ENCODE data around the gene ECSIT. TPM values are rescaled to one million over a fixed set of nuclear protein-coding genes. Genes with fewer than 3 reads are reported as not detected.
"Not testable (repeated sequence)": the region's sequence is repeated elsewhere in the genome, so short reads cannot be mapped to it uniquely, and the experiment has no call there.

Gene ECSIT
- total RNA-seq (10 to 100 TPM; 32.1 to 54.8 (median 36.9) TPM), polyA plus RNA-seq (10 to 100 TPM; 60.3 to 87.3 TPM)

GRCh38 chr19:11528551-11529341, at the start of gene ECSIT:
Gene ECSIT (minus strand): TSS chr19:11529134. CDS start chr19:11519170, 9,964 bp downstream.
- H3K4me1 ChIP-seq = peaks cover 8 to 11% (median 10%) of the 10 kb centered on the region in 3 donors
- ATAC-seq = peak; percentile 98 to 99 (median 98)

GRCh38 chr19:11577451-11578257, 48.7 kb upstream of the ECSIT start, which contains the start of gene ACP5:
Gene ACP5 (minus strand): TSS chr19:11577645. CDS start chr19:11577317, 328 bp downstream.
- 79 to 87% methylated on average over 18 of the region's 18 CpGs for WGBS, 2 donors
- Histone ChIP-seq H3K4me3 (peak within 1 kb of the TSS; percentile 8 to 40 (median 28)), H3K9me3 (no peaks in the 10 kb centered on the region), H3K27ac (peak within 1 kb of the TSS in 1 of 4 donors; percentile 65), H3K4me1 (peaks cover 0 to 7% (median 0%) of the 10 kb centered on the region in 3 donors), H3K36me3 (no peaks in the 10 kb centered on the region), H3K27me3 (no peaks in the 10 kb centered on the region)
- intact Hi-C loops (cut with DNase I) = loop anchor here in 1 of 3 donors (10.0 kb wide), 1 partner anchor 83 kb away; no protein-coding TSS in a partner anchor
- ATAC-seq = peak in 2 of 4 donors; percentile 11 to 12
- no peak for TF ChIP-seq CTCF (IDR thresholded peaks at IDR 0.05)
- FAIRE-seq = no peak
- DNase-seq = no peak

More at GRCh38 chr19:11528551-11529341, at the start of gene ECSIT:
- Histone ChIP-seq H3K27me3 (no peaks in the 10 kb centered on the region), H3K36me3 (no peaks in the 10 kb centered on the region), H3K9me3 (no peaks in the 10 kb centered on the region), H3K27ac (peak within 1 kb of the TSS; percentile 83 to 89 (median 85)), H3K4me3 (peak within 1 kb of the TSS; percentile 66 to 82 (median 76))
- peak in 1 of 4 donors; percentile 12 for TF ChIP-seq CTCF (IDR thresholded peaks at IDR 0.05)
- peak; percentile 94 for FAIRE-seq
- intact Hi-C loops (cut with DNase I) = no loop called here
- DNase-seq = peak; percentile 91 to 99 (median 98)
- WGBS, 2 donors = 0% methylated on average over 35 to 47 of the region's 47 CpGs

GRCh38 chr19:11576227-11576626, 47.3 kb upstream of the ECSIT start:
- H3K4me3 ChIP-seq = no peak overlapping the region
- no peak for TF ChIP-seq CTCF (IDR thresholded peaks at IDR 0.05)
- DNase-seq (no peak), FAIRE-seq (no peak), ATAC-seq (no peak)
- no peaks in the 10 kb centered on the region for H3K9me3 ChIP-seq
- no peaks in the 10 kb centered on the region for H3K4me1 ChIP-seq
- no peaks in the 10 kb centered on the region for H3K27me3 ChIP-seq
- H3K36me3 ChIP-seq = no peaks in the 10 kb centered on the region
- H3K27ac ChIP-seq = no peak overlapping the region
- WGBS, 2 donors = 89 to 92% methylated on average over 15 of the region's 15 CpGs
- intact Hi-C loops (cut with DNase I) = loop anchor here in 1 of 3 donors (10.0 kb wide), 1 partner anchor 81 kb away; no protein-coding TSS in a partner anchor

- Histone ChIP-seq H3K4me3 (no peak overlapping the region), H3K27ac (no peak overlapping the region), H3K4me1 (no peaks in the 10 kb centered on the region), H3K27me3 (no peaks in the 10 kb centered on the region), H3K36me3 (no peaks in the 10 kb centered on the region), H3K9me3 (no peaks in the 10 kb centered on the region)
- TF ChIP-seq CTCF (IDR thresholded peaks at IDR 0.05) = no peak
- DNase-seq (no peak), ATAC-seq (no peak), FAIRE-seq (no peak)
- WGBS, 2 donors = 91% methylated on average over 8 to 9 of the region's 9 CpGs
- intact Hi-C loops (cut with DNase I) = loop anchor here in 1 of 3 donors (10.0 kb wide), 1 partner anchor 80 kb away; no protein-coding TSS in a partner anchor
These were observed 45.8 kb upstream of the ECSIT start for GRCh38 chr19:11574689-11575088.

- not testable (repeated sequence) for H3K4me1 ChIP-seq, H3K36me3 ChIP-seq, H3K4me3 ChIP-seq, H3K9me3 ChIP-seq, DNase-seq, ATAC-seq, H3K27me3 ChIP-seq, FAIRE-seq, H3K27ac ChIP-seq
- 97 to 98% methylated on average over 4 of the region's 4 CpGs for WGBS, 2 donors
- intact Hi-C loops (cut with DNase I) = loop anchor here in 1 of 3 donors (10.0 kb wide), 1 partner anchor 79 kb away; no protein-coding TSS in a partner anchor
These were observed 44.8 kb upstream of the ECSIT start for GRCh38 chr19:11573763-11574162.

- H3K36me3 ChIP-seq, ATAC-seq, H3K27ac ChIP-seq, FAIRE-seq, H3K4me3 ChIP-seq, H3K9me3 ChIP-seq, DNase-seq, H3K27me3 ChIP-seq, H3K4me1 ChIP-seq: not testable (repeated sequence)
- WGBS, 2 donors = 84 to 87% methylated on average over 6 of the region's 6 CpGs
- intact Hi-C loops (cut with DNase I) = loop anchor here in 1 of 3 donors (10.0 kb wide), 1 partner anchor 79 kb away; no protein-coding TSS in a partner anchor
These were observed 44.4 kb upstream of the ECSIT start for GRCh38 chr19:11573354-11573753.
